Stomach (tissue), 4 donors: ENCODE results near the gene REPIN1.

Experiments
- EP300 ChIP-seq: sonication (generic); formaldehyde crosslinking; IDR thresholded peaks from one replicate; pipeline ENCODE4 v1.6.1; 2017; ENCODE audit warnings: antibody characterized with exemption
- POLR2A ChIP-seq, 4 donors: fragments of 450-650 bp; IDR thresholded peaks; one replicate each; pipeline ENCODE4 v1.6.1; 2016; ENCODE audit warnings: antibody characterized with exemption in 4 of 4, control low read depth in 2 of 4, mild to moderate bottlenecking in 1 of 4, moderate library complexity in 1 of 4
- POLR2AphosphoS5 ChIP-seq, 3 donors: sonication (generic); formaldehyde crosslinking; IDR thresholded peaks; one replicate each; pipeline ENCODE4 v1.6.1; 2016; ENCODE audit warnings: antibody characterized with exemption in 3 of 3
- TF ChIP-seq, protein P1 (sequence below), 7 experiments: fragments of 450-650 bp in 4 of 7; fragments of 200-600 bp in 3 of 7; sonication (generic) in 3 of 7; IDR thresholded peaks; one replicate each; pipeline ENCODE4 v1.5.1; 2016 to 2019; ENCODE audit warnings: antibody characterized with exemption in 7 of 7, control low read depth in 2 of 7, mild to moderate bottlenecking in 1 of 7

DNA sequence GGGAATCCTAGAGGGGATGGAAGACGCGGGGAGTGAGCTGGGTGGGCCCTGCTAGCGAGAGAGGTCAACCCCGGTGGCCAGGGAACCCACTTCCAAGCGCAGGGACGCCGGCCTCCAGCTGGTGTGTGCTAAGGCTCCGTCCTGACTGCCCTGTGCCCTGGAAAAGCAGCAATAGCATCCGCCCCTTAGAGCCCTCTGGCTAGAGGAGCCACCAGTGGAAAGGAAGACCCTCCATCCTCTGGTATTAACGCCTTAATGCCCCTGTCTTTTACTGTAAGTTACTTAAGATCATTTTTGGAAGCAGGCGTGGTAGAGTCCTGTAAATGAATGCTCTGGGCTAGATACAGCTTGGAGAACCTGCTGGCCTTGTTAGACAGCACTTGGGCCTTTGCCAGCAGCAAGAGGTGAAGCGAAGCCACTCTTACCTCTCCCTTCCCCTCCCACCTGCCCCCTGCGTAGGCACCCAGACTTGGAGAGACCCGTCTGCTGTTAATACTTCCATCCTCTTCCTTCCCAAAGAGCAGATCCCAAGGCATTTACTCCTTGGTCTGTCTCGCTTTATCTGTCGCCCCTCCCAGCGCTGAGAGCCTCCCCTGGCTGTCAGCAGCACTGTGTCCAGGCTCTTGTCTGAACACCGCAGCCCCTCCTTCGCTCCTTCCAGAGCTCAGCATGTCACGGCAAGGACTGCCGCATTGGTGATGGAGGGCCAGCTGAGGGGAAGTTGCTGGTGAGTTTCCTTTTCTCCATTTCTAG is 4.6 kb downstream of the REPIN1 start:
- TF ChIP-seq, protein P1, sequence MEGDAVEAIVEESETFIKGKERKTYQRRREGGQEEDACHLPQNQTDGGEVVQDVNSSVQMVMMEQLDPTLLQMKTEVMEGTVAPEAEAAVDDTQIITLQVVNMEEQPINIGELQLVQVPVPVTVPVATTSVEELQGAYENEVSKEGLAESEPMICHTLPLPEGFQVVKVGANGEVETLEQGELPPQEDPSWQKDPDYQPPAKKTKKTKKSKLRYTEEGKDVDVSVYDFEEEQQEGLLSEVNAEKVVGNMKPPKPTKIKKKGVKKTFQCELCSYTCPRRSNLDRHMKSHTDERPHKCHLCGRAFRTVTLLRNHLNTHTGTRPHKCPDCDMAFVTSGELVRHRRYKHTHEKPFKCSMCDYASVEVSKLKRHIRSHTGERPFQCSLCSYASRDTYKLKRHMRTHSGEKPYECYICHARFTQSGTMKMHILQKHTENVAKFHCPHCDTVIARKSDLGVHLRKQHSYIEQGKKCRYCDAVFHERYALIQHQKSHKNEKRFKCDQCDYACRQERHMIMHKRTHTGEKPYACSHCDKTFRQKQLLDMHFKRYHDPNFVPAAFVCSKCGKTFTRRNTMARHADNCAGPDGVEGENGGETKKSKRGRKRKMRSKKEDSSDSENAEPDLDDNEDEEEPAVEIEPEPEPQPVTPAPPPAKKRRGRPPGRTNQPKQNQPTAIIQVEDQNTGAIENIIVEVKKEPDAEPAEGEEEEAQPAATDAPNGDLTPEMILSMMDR (IDR thresholded peaks at IDR 0.05) = no peak
- no peak for TF ChIP-seq POLR2A (IDR thresholded peaks at IDR 0.05)
- no peak for TF ChIP-seq EP300
- no peak for TF ChIP-seq POLR2AphosphoS5 (IDR thresholded peaks at IDR 0.05)
